Mammary epithelial cell (primary cell): ENCODE data around the gene AGPAT3.

Experiments used
- CTCF ChIP-seq, 2 donors: IDR thresholded peaks in 1 of 2; conservative IDR thresholded peaks in 1 of 2; 2 replicates each; pipeline ENCODE4 v1.5.1; 2011 to 2012; ENCODE audit warnings: inconsistent platforms in 2 of 2, low read length in 2 of 2, mild to moderate bottlenecking in 2 of 2, control low read depth in 1 of 2, low read depth in 1 of 2; ENCODE audit not compliant: insufficient read depth in 1 of 2; ENCODE audit errors: extremely low read depth in 1 of 2
- EZH2 ChIP-seq: IDR thresholded peaks from 2 replicates; pipeline ENCODE4 v1.6.1; 2012; ENCODE audit warnings: low read length, inconsistent platforms, borderline replicate concordance

- TF ChIP-seq CTCF (conservative IDR thresholded peaks at IDR 0.05 in 1 of 2, IDR thresholded peaks at IDR 0.05 in 1 of 2; ENCODE audit: extremely low read depth in 1 of 2, insufficient read depth in 1 of 2, low read depth in 1 of 2, low read length in 2 of 2) (no peak), EZH2 (no peak)
Measured at GRCh38 chr21:43893536-43894205, 28.6 kb downstream of the AGPAT3 start.
